ENCODE results near the gene DNAJC3. TPM values are rescaled to one million over a fixed set of nuclear protein-coding genes. Genes with fewer than 3 reads are reported as not detected.

The DNAJC3 gene
- total and polyA plus RNA-seq, 2 experiments from 2014 or later: 19.5 to 27.5 TPM

DNA sequence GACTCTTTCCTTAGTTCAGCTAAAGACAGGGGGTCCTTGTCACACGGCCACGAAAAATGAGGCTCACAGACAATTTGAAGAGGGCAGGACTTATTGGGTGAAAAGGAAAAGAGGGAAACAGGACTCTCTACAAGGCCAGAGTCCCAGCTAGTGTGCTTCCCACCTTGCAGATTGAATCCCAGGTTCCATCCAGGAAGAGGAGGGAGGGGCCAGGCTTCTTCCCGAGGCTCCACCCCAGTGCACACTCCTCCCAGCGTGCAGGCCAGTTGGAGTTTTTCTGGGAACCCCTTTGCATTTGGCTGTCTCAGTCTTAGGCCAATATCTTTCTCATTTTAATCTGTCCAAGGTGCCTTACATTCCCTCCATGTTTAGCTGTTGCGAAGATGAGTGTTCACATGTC, 106.8 kb downstream of the DNAJC3 start:
- Mint-ChIP-seq H3K27me3 (ENCODE audit: insufficient read depth, low read depth, poor library complexity) (no peaks in the 10 kb centered on the region), H3K4me1 (no peaks in the 10 kb centered on the region; the same call in 2 of the 3 replicates), H3K27ac (no peak overlapping the region), H3K9me3 (peaks cover 6% of the 10 kb centered on the region; the same call in 2 of the 3 replicates), H3K4me3 (no peak overlapping the region), H3K36me3 (ENCODE audit: low read depth) (peaks cover 8% of the 10 kb centered on the region)
- no peaks in the 10 kb centered on the region for H3K9me2 ChIP-seq (ENCODE audit: insufficient read depth)
- no peak overlapping the region for H2AFZ ChIP-seq
- H3K4me3 ChIP-seq: no peak overlapping the region
- no peaks in the 10 kb centered on the region for H3K79me2 ChIP-seq (replicated peaks; ENCODE audit: insufficient read depth)
- ATAC-seq (peak; percentile 82), DNase-seq (ENCODE audit: low spot score) (peak; percentile 32)
- H4K20me1 ChIP-seq (replicated peaks; ENCODE audit: insufficient read depth): no peaks in the 10 kb centered on the region
- H3F3A ChIP-seq (replicated peaks; ENCODE audit: low read depth): no peaks in the 10 kb centered on the region
- no peaks in the 10 kb centered on the region for H3K4me1 ChIP-seq (ENCODE audit: insufficient read depth)
- 0 out of 2 replicates have a peak, but pooled peaks cover 6% of the 10 kb centered on the region for H3K36me3 ChIP-seq (ENCODE audit: insufficient read depth)
- no peak overlapping the region for H3K4me2 ChIP-seq
- no peak overlapping the region for H3K27ac ChIP-seq (ENCODE audit: low read depth)
- H3K27me3 ChIP-seq (ENCODE audit: insufficient read depth): no peaks in the 10 kb centered on the region
- TF ChIP-seq REST (IDR thresholded peaks at IDR 0.05; ENCODE audit: unreplicated experiment) (no peak), ETS1 (IDR thresholded peaks at IDR 0.05) (no peak), ZNF114 (CRISPR knock-in tag; IDR thresholded peaks at IDR 0.05) (no peak), POLR2AphosphoS5 (IDR thresholded peaks at IDR 0.05; ENCODE audit: low read depth) (no peak), JUNB (IDR thresholded peaks at IDR 0.05; ENCODE audit: unreplicated experiment) (no peak), STAT1 (IDR thresholded peaks at IDR 0.05; ENCODE audit: unreplicated experiment) (no peak), CREB1 (CRISPR knock-in tag; IDR thresholded peaks at IDR 0.05; ENCODE audit: low read depth) (no peak), NANOG (IDR thresholded peaks at IDR 0.05; ENCODE audit: borderline replicate concordance) (no peak), EZH2phosphoT487 (IDR thresholded peaks at IDR 0.05; ENCODE audit: unreplicated experiment) (no peak), EZH2 (IDR thresholded peaks at IDR 0.05; ENCODE audit: low read depth, unreplicated experiment) (no peak), ZNF331 (CRISPR knock-in tag; IDR thresholded peaks at IDR 0.05; ENCODE audit: low read depth) (no peak)
- TF ChIP-seq, protein P1, sequence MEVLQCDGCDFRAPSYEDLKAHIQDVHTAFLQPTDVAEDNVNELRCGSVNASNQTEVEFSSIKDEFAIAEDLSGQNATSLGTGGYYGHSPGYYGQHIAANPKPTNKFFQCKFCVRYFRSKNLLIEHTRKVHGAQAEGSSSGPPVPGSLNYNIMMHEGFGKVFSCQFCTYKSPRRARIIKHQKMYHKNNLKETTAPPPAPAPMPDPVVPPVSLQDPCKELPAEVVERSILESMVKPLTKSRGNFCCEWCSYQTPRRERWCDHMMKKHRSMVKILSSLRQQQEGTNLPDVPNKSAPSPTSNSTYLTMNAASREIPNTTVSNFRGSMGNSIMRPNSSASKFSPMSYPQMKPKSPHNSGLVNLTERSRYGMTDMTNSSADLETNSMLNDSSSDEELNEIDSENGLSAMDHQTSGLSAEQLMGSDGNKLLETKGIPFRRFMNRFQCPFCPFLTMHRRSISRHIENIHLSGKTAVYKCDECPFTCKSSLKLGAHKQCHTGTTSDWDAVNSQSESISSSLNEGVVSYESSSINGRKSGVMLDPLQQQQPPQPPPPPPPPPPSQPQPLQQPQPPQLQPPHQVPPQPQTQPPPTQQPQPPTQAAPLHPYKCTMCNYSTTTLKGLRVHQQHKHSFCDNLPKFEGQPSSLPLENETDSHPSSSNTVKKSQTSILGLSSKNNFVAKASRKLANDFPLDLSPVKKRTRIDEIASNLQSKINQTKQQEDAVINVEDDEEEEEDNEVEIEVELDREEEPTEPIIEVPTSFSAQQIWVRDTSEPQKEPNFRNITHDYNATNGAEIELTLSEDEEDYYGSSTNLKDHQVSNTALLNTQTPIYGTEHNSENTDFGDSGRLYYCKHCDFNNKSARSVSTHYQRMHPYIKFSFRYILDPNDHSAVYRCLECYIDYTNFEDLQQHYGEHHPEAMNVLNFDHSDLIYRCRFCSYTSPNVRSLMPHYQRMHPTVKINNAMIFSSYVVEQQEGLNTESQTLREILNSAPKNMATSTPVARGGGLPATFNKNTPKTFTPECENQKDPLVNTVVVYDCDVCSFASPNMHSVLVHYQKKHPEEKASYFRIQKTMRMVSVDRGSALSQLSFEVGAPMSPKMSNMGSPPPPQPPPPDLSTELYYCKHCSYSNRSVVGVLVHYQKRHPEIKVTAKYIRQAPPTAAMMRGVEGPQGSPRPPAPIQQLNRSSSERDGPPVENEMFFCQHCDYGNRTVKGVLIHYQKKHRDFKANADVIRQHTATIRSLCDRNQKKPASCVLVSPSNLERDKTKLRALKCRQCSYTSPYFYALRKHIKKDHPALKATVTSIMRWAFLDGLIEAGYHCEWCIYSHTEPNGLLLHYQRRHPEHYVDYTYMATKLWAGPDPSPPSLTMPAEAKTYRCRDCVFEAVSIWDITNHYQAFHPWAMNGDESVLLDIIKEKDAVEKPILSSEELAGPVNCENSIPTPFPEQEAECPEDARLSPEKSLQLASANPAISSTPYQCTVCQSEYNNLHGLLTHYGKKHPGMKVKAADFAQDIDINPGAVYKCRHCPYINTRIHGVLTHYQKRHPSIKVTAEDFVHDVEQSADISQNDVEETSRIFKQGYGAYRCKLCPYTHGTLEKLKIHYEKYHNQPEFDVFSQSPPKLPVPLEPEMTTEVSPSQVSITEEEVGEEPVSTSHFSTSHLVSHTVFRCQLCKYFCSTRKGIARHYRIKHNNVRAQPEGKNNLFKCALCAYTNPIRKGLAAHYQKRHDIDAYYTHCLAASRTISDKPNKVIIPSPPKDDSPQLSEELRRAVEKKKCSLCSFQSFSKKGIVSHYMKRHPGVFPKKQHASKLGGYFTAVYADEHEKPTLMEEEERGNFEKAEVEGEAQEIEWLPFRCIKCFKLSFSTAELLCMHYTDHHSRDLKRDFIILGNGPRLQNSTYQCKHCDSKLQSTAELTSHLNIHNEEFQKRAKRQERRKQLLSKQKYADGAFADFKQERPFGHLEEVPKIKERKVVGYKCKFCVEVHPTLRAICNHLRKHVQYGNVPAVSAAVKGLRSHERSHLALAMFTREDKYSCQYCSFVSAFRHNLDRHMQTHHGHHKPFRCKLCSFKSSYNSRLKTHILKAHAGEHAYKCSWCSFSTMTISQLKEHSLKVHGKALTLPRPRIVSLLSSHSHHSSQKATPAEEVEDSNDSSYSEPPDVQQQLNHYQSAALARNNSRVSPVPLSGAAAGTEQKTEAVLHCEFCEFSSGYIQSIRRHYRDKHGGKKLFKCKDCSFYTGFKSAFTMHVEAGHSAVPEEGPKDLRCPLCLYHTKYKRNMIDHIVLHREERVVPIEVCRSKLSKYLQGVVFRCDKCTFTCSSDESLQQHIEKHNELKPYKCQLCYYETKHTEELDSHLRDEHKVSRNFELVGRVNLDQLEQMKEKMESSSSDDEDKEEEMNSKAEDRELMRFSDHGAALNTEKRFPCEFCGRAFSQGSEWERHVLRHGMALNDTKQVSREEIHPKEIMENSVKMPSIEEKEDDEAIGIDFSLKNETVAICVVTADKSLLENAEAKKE (CRISPR knock-in tag; IDR thresholded peaks at IDR 0.05): no peak
- TF ChIP-seq, protein P2, sequence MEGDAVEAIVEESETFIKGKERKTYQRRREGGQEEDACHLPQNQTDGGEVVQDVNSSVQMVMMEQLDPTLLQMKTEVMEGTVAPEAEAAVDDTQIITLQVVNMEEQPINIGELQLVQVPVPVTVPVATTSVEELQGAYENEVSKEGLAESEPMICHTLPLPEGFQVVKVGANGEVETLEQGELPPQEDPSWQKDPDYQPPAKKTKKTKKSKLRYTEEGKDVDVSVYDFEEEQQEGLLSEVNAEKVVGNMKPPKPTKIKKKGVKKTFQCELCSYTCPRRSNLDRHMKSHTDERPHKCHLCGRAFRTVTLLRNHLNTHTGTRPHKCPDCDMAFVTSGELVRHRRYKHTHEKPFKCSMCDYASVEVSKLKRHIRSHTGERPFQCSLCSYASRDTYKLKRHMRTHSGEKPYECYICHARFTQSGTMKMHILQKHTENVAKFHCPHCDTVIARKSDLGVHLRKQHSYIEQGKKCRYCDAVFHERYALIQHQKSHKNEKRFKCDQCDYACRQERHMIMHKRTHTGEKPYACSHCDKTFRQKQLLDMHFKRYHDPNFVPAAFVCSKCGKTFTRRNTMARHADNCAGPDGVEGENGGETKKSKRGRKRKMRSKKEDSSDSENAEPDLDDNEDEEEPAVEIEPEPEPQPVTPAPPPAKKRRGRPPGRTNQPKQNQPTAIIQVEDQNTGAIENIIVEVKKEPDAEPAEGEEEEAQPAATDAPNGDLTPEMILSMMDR (conservative IDR thresholded peaks at IDR 0.05; ENCODE audit: low read depth in 2 of 2): no peak

Measured in GM23338 (cell line).